HG03060 (cell line): ENCODE measurements around the gene SLC22A23.

ENCODE experiments used
- ATAC-seq: cut with Tn5 transposase; IDR thresholded peaks from one replicate; pipeline ENCODE4 v1.9.1; 2021; ENCODE audit warnings: low read depth, moderate number of reproducible peaks; ENCODE audit not compliant: unreplicated experiment

Gene SLC22A23

GRCh38 chr6:3291987-3292386 is 164.9 kb downstream of the SLC22A23 start:
- no peak for ATAC-seq

GRCh38 chr6:3291346-3291745 is 165.5 kb downstream of the SLC22A23 start:
- ATAC-seq = no peak

- no peak for ATAC-seq
Measured at GRCh38 chr6:3290931-3291211, 166.0 kb downstream of the SLC22A23 start.

- no peak for ATAC-seq
Measured at GRCh38 chr6:3290149-3290930, 166.5 kb downstream of the SLC22A23 start.

- no peak for ATAC-seq
Measured at GRCh38 chr6:3289664-3290055, 167.2 kb downstream of the SLC22A23 start.

GRCh38 chr6:3288711-3289663 is 167.9 kb downstream of the SLC22A23 start:
- ATAC-seq = no peak

GRCh38 chr6:3287976-3288707 is 168.7 kb downstream of the SLC22A23 start:
- no peak for ATAC-seq

- no peak for ATAC-seq
Measured at GRCh38 chr6:3287308-3287707, 169.5 kb downstream of the SLC22A23 start.

GRCh38 chr6:3286641-3287171 is 170.1 kb downstream of the SLC22A23 start:
- no peak for ATAC-seq

- no peak for ATAC-seq
Measured at GRCh38 chr6:3285732-3286131, 171.1 kb downstream of the SLC22A23 start.

GRCh38 chr6:3285049-3285639 is 171.7 kb downstream of the SLC22A23 start:
- ATAC-seq = no peak

GRCh38 chr6:3284436-3284876 is 172.4 kb downstream of the SLC22A23 start:
- ATAC-seq = no peak

- ATAC-seq = no peak
Measured at GRCh38 chr6:3283641-3284435, 173.0 kb downstream of the SLC22A23 start.

GRCh38 chr6:3283241-3283640 is 173.6 kb downstream of the SLC22A23 start:
- no peak for ATAC-seq

GRCh38 chr6:3282476-3283236 is 174.2 kb downstream of the SLC22A23 start:
- ATAC-seq = no peak

GRCh38 chr6:3281631-3282475 is 175.0 kb downstream of the SLC22A23 start:
- no peak for ATAC-seq

- ATAC-seq = no peak
Measured at GRCh38 chr6:3280866-3281465, 175.9 kb downstream of the SLC22A23 start.

- ATAC-seq = no peak
Measured at GRCh38 chr6:3280091-3280490, 176.8 kb downstream of the SLC22A23 start.
